Ramos (cell line): ENCODE measurements around the gene RIT1.
"Not testable (repeated sequence)": the region's sequence is repeated elsewhere in the genome, so short reads cannot be mapped to it uniquely, and the experiment has no call there.

ENCODE experiments used
- in situ Hi-C: fragments of 300-500 bp; cut with MboI; formaldehyde crosslinking; loops from one replicate; pipeline ENCODE4 v1.14.3; 2022; ENCODE audit warnings: low sequenced_read_pairs; ENCODE audit not compliant: unreplicated experiment

The RIT1 gene

GRCh38 chr1:155896476-155896875 lies 14.7 kb downstream of the RIT1 start:
- in situ Hi-C loops = not testable (repeated sequence)

GRCh38 chr1:155895617-155896016 lies 15.5 kb downstream of the RIT1 start:
- in situ Hi-C loops = not testable (repeated sequence)

GRCh38 chr1:155893389-155894142 lies 17.6 kb downstream of the RIT1 start:
- in situ Hi-C loops = no loop called here

- in situ Hi-C loops = no loop called here
Measured at GRCh38 chr1:155892796-155893195, 18.4 kb downstream of the RIT1 start.

- in situ Hi-C loops = no loop called here
Measured at GRCh38 chr1:155890251-155890650, 20.9 kb downstream of the RIT1 start.

- in situ Hi-C loops = no loop called here
Measured at GRCh38 chr1:155889566-155889965, 21.6 kb downstream of the RIT1 start.

- in situ Hi-C loops = no loop called here
Measured at GRCh38 chr1:155888481-155888880, 22.7 kb downstream of the RIT1 start.

GRCh38 chr1:155884982-155885381 lies 26.2 kb downstream of the RIT1 start:
- in situ Hi-C loops = no loop called here

- in situ Hi-C loops = no loop called here
Measured at GRCh38 chr1:155884031-155884960, 26.9 kb downstream of the RIT1 start.

GRCh38 chr1:155882766-155883165 lies 28.4 kb downstream of the RIT1 start:
- in situ Hi-C loops = no loop called here

GRCh38 chr1:155882235-155882634 lies 28.9 kb downstream of the RIT1 start:
- in situ Hi-C loops = no loop called here

GRCh38 chr1:155880950-155881349 lies 30.2 kb downstream of the RIT1 start:
- in situ Hi-C loops = no loop called here

GRCh38 chr1:155880251-155880650 lies 30.9 kb downstream of the RIT1 start:
- in situ Hi-C loops = no loop called here

GRCh38 chr1:155877945-155878344 lies 33.2 kb downstream of the RIT1 start:
- in situ Hi-C loops = no loop called here

GRCh38 chr1:155873860-155874259 lies 37.3 kb downstream of the RIT1 start:
- in situ Hi-C loops = no loop called here

- in situ Hi-C loops = no loop called here
Measured at GRCh38 chr1:155872527-155872926, 38.6 kb downstream of the RIT1 start.

GRCh38 chr1:155871390-155871789 lies 39.8 kb downstream of the RIT1 start:
- in situ Hi-C loops = no loop called here

- in situ Hi-C loops = no loop called here
Measured at GRCh38 chr1:155867766-155868165, 43.4 kb downstream of the RIT1 start.

- in situ Hi-C loops = no loop called here
Measured at GRCh38 chr1:155864393-155864792, 46.8 kb downstream of the RIT1 start.

- in situ Hi-C loops = no loop called here
Measured at GRCh38 chr1:155861896-155862295, 49.3 kb downstream of the RIT1 start.

- in situ Hi-C loops = no loop called here
Measured at GRCh38 chr1:155860970-155861510, 50.1 kb downstream of the RIT1 start.
